A549 (cell line): ENCODE measurements around the gene LDLRAD4. TPM values are rescaled to one million over a fixed set of nuclear protein-coding genes. Genes with fewer than 3 reads are reported as not detected.

Source experiments
- ATAC-seq, 2 experiments: fragments of 200-7000 bp in 1 of 2; fragments of >200 bp in 1 of 2; cut with Nextera tagmentation in 1 of 2; cut with Tn5 transposase in 1 of 2; 3 replicates each; pipeline versions ENCODE4 v1.8.0 to v1.9.1; 2018 to 2020; ENCODE audit warnings: mild to moderate bottlenecking in 1 of 2, moderate library complexity in 1 of 2
- CTCF ChIA-PET: fragments of 300-600 bp; sonication (Branson Sonifier 250); formaldehyde crosslinking; extraction: SDS; loops from one replicate; lab custom pipeline; 2021; ENCODE audit warnings: antibody characterized with exemption, inconsistent platforms; lab: Yijun Ruan, JAX
- POLR2A ChIA-PET: fragments of 350-600 bp; formaldehyde crosslinking; extraction: SDS; loops from one replicate; lab custom pipeline; 2021; ENCODE audit warnings: antibody characterized with exemption, inconsistent platforms; lab: Yijun Ruan, JAX
- DNase-seq, 2 experiments: peaks; one replicate each; pipeline versions ENCODE4 v3.0.0 to v3.0.0-alpha.2; 2011 to 2016; ENCODE audit warnings: low read depth in 1 of 2, low spot score in 1 of 2
- FAIRE-seq: peaks from 2 replicates; lab custom pipeline; 2011; peaks lifted over from hg19 to GRCh38; lab: Jason Lieb, UNC
- H3K27ac ChIP-seq, 2 experiments: fragments of >200 bp; sonication (Bioruptor Twin); formaldehyde crosslinking; 3 replicates each; pipeline ENCODE4 v1.5.1; 2016 to 2017
- H3K4me1 ChIP-seq: fragments of >200 bp; sonication (Bioruptor Twin); formaldehyde crosslinking; 3 replicates; pipeline ENCODE4 v1.6.1; 2016
- H3K4me2 ChIP-seq: fragments of >200 bp; sonication (Bioruptor Twin); formaldehyde crosslinking; 3 replicates; pipeline ENCODE4 v1.6.1; 2016
- H3K4me3 ChIP-seq: fragments of >200 bp; sonication (Bioruptor Twin); formaldehyde crosslinking; 3 replicates; pipeline ENCODE4 v1.5.1; 2016
- H3K9me3 ChIP-seq: fragments of >200 bp; sonication (Bioruptor Twin); formaldehyde crosslinking; 3 replicates; pipeline ENCODE4 v1.6.1; 2016
- ATOH8 ChIP-seq: fragments of 250-450 bp; sonication (Bioruptor Pico); IDR thresholded peaks from 2 replicates; pipeline ENCODE4 v1.5.0; 2020; ENCODE audit warnings: low read depth, mild to moderate bottlenecking, moderate library complexity
- CBX2 ChIP-seq: fragments of 200-600 bp; sonication (generic); IDR thresholded peaks from 2 replicates; pipeline ENCODE4 v1.6.1; 2016; ENCODE audit warnings: low read depth, mild to moderate bottlenecking, borderline replicate concordance
- CEBPB ChIP-seq, 2 experiments: fragments of >200 bp in 1 of 2; sonication (Bioruptor Twin) in 1 of 2; formaldehyde crosslinking in 1 of 2; IDR thresholded peaks; 2 replicates each; pipeline ENCODE4 v1.6.1; 2012 to 2016
- CHD2 ChIP-seq: fragments of 150-350 bp; IDR thresholded peaks from 2 replicates; pipeline ENCODE4 v1.6.1; 2014; ENCODE audit warnings: low read length; ENCODE audit not compliant: partially characterized antibody
- EHMT2 ChIP-seq: fragments of 200-600 bp; sonication (generic); IDR thresholded peaks from 2 replicates; pipeline ENCODE4 v1.6.1; 2016; ENCODE audit warnings: antibody characterized with exemption, low read depth, mild to moderate bottlenecking, moderate library complexity
- ESRRA ChIP-seq: fragments of 150-350 bp; IDR thresholded peaks from 2 replicates; pipeline ENCODE4 v1.6.1; 2014; ENCODE audit warnings: mild to moderate bottlenecking, low read length, borderline replicate concordance
- FOSL2 ChIP-seq, 2 experiments: fragments of 450-650 bp in 1 of 2; fragments of >200 bp in 1 of 2; sonication (Bioruptor Twin) in 1 of 2; formaldehyde crosslinking; IDR thresholded peaks; 2 replicates each; pipeline versions ENCODE4 v1.5.0 to v1.6.1; 2016 to 2020; ENCODE audit warnings: mild to moderate bottlenecking in 1 of 2, moderate library complexity in 1 of 2
- HEYL ChIP-seq: fragments of 250-450 bp; sonication (Bioruptor Pico); IDR thresholded peaks from 2 replicates; pipeline ENCODE4 v1.8.0; 2021; ENCODE audit warnings: mild to moderate bottlenecking, moderate library complexity
- HMGXB4 ChIP-seq: fragments of 250-450 bp; sonication (Bioruptor Pico); IDR thresholded peaks from 2 replicates; pipeline ENCODE4 v1.5.0; 2021; ENCODE audit warnings: mild to moderate bottlenecking, moderate library complexity, borderline replicate concordance
- HOXB13 ChIP-seq: fragments of 250-450 bp; sonication (Bioruptor Pico); IDR thresholded peaks from 2 replicates; pipeline ENCODE4 v1.5.0; 2020; ENCODE audit warnings: low read depth, mild to moderate bottlenecking, moderate library complexity
- JUNB ChIP-seq: fragments of >200 bp; sonication (Bioruptor Twin); formaldehyde crosslinking; IDR thresholded peaks from 2 replicates; pipeline ENCODE4 v1.6.1; 2016
- KDM5A ChIP-seq: fragments of 200-600 bp; sonication (generic); IDR thresholded peaks from 2 replicates; pipeline ENCODE4 v1.6.1; 2016; ENCODE audit warnings: antibody characterized with exemption, mild to moderate bottlenecking
- MAFK ChIP-seq: fragments of 450-650 bp; IDR thresholded peaks from 2 replicates; pipeline ENCODE4 v1.6.1; 2014; ENCODE audit not compliant: partially characterized antibody
- MAX ChIP-seq: IDR thresholded peaks from 2 replicates; pipeline ENCODE4 v1.6.1; 2012
- MAZ ChIP-seq: fragments of 150-350 bp; IDR thresholded peaks from 2 replicates; pipeline ENCODE4 v1.6.1; 2014; ENCODE audit warnings: antibody characterized with exemption, low read depth, low read length, borderline replicate concordance
- NFE2L2 ChIP-seq: fragments of 150-350 bp; conservative IDR thresholded peaks from 2 replicates; pipeline ENCODE4 v1.6.1; 2014; ENCODE audit warnings: low read length
- NPAS2 ChIP-seq: fragments of 250-450 bp; sonication (Bioruptor Pico); IDR thresholded peaks from 2 replicates; pipeline ENCODE4 v1.8.0; 2022; ENCODE audit warnings: mild to moderate bottlenecking, moderate library complexity, borderline replicate concordance
- NR3C1 ChIP-seq: fragments of >200 bp; sonication (Bioruptor Twin); formaldehyde crosslinking; IDR thresholded peaks from 3 replicates; pipeline ENCODE4 v1.6.1; 2017
- PBX3 ChIP-seq: IDR thresholded peaks from 2 replicates; pipeline ENCODE4 v1.6.1; 2012
- PHF8 ChIP-seq: fragments of 200-600 bp; sonication (generic); IDR thresholded peaks from 2 replicates; pipeline ENCODE4 v1.6.1; 2016; ENCODE audit warnings: low read depth, mild to moderate bottlenecking, antibody characterized with exemption, moderate library complexity, borderline replicate concordance
- POLR2AphosphoS2 ChIP-seq: conservative IDR thresholded peaks from 2 replicates; pipeline ENCODE4 v1.6.1; 2012; ENCODE audit warnings: low read length, improper control_type of control experiment, inconsistent platforms
- REST ChIP-seq: fragments of 200-600 bp; sonication (generic); IDR thresholded peaks from 2 replicates; pipeline ENCODE4 v1.6.1; 2016; ENCODE audit warnings: antibody characterized with exemption, mild to moderate bottlenecking, moderate library complexity
- RFX5 ChIP-seq: fragments of 450-650 bp; IDR thresholded peaks from 2 replicates; pipeline ENCODE4 v1.7.1; 2014; ENCODE audit warnings: antibody characterized with exemption, mild to moderate bottlenecking, moderate library complexity
- SREBF2 ChIP-seq: fragments of 450-650 bp; IDR thresholded peaks from 2 replicates; pipeline ENCODE4 v1.6.1; 2014; ENCODE audit warnings: mild to moderate bottlenecking, moderate library complexity
- TFCP2L1 ChIP-seq: fragments of 250-450 bp; sonication (Bioruptor Pico); IDR thresholded peaks from 2 replicates; pipeline ENCODE4 v1.5.0; 2021; ENCODE audit warnings: mild to moderate bottlenecking
- TP53 ChIP-seq: fragments of 250-450 bp; sonication (Bioruptor Pico); IDR thresholded peaks from 2 replicates; pipeline ENCODE4 v1.5.0; 2021; ENCODE audit warnings: mild to moderate bottlenecking, moderate library complexity
- WGBS: methylation state at CpG from one replicate; pipeline ENCODE4 v1.1.6; 2017; ENCODE audit errors: missing lambda C conversion rate; 5-methylcytosine and 5-hydroxymethylcytosine counted together
- polyA plus RNA-seq, 4 experiments: library from polyadenylated mRNA; depleted of rRNA in 3 of 4; stranded (reverse); fragments of >200 nt; fragmentation: RNase III in 1 of 4; extraction: RNeasy Plus Mini Kit Qiagen cat#74134 plus additional on column Dnase treatment in 1 of 4; gene quantifications; 2 replicates in 3 of 4; 3 replicates in 1 of 4; pipeline ENCODE4 v1.2.3, GENCODE V29; 2011 to 2017

Gene LDLRAD4
- polyA plus RNA-seq, 2 of the 4 experiments (the other 2 are of a cell fraction) = 5.2 to 7.6 TPM

GRCh38 chr18:13580351-13580750 lies 361.8 kb downstream of the LDLRAD4 start (continued):
- no peak for TF ChIP-seq PHF8
- TF ChIP-seq HMGXB4 (CRISPR knock-in tag) = no peak
- no peak for TF ChIP-seq NPAS2 (CRISPR knock-in tag)
- TF ChIP-seq POLR2AphosphoS2 = no peak
- no peak for TF ChIP-seq TP53
- no peak for TF ChIP-seq KDM5A
- no peak for TF ChIP-seq MAFK

GRCh38 chr18:13580991-13581390 lies 362.4 kb downstream of the LDLRAD4 start:
- WGBS = 72% methylated on average over 4 of the region's 4 CpGs
- ATAC-seq (no peak), FAIRE-seq (no peak), DNase-seq (no peak)
- Histone ChIP-seq H3K27ac (no peak overlapping the region), H3K4me1 (no peaks in the 10 kb centered on the region), H3K4me2 (no peak overlapping the region), H3K9me3 (no peaks in the 10 kb centered on the region), H3K4me3 (no peak overlapping the region)
- ChIA-PET POLR2A (no interaction called here), CTCF (no interaction called here)
- no peak for TF ChIP-seq ESRRA
- TF ChIP-seq SREBF2 = no peak
- TF ChIP-seq JUNB = no peak
- no peak for TF ChIP-seq PBX3
- no peak for TF ChIP-seq NFE2L2
- no peak for TF ChIP-seq NR3C1
- no peak for TF ChIP-seq HMGXB4 (CRISPR knock-in tag)
- TF ChIP-seq EHMT2 = no peak
- TF ChIP-seq MAZ = no peak
- no peak for TF ChIP-seq POLR2AphosphoS2
- TF ChIP-seq HOXB13 (CRISPR knock-in tag) = no peak
- no peak for TF ChIP-seq CBX2
- TF ChIP-seq TP53 = no peak
- no peak for TF ChIP-seq FOSL2 (IDR thresholded peaks at IDR 0.05)
- TF ChIP-seq FOSL2 (CRISPR knock-in tag; IDR thresholded peaks at IDR 0.05) = no peak

GRCh38 chr18:13581496-13582177 lies 363.1 kb downstream of the LDLRAD4 start:
- 73% methylated on average over 4 of the region's 5 CpGs for WGBS

More at GRCh38 chr18:13581496-13582177, 363.1 kb downstream of the LDLRAD4 start:
- Histone ChIP-seq H3K4me2 (no peak overlapping the region), H3K27ac (no peak overlapping the region), H3K9me3 (no peaks in the 10 kb centered on the region), H3K4me3 (no peak overlapping the region), H3K4me1 (no peaks in the 10 kb centered on the region)
- DNase-seq (no peak), FAIRE-seq (no peak), ATAC-seq (no peak)
- CTCF ChIA-PET = no interaction called here
- TF ChIP-seq TFCP2L1 (CRISPR knock-in tag) = no peak
- TF ChIP-seq MAX = no peak
- TF ChIP-seq NPAS2 (CRISPR knock-in tag) = no peak
- TF ChIP-seq ATOH8 = no peak
- TF ChIP-seq HEYL (CRISPR knock-in tag) = no peak
- no peak for TF ChIP-seq REST
- TF ChIP-seq RFX5 = no peak
- no peak for TF ChIP-seq CHD2
- TF ChIP-seq SREBF2 = no peak
- no peak for TF ChIP-seq CEBPB (IDR thresholded peaks at IDR 0.05)
- TF ChIP-seq NR3C1 = no peak
- POLR2A ChIA-PET = no interaction called here
